ENCODE data around the gene MTG2. TPM values are rescaled to one million over a fixed set of nuclear protein-coding genes. Genes with fewer than 3 reads are reported as not detected.

Gene MTG2
- total and polyA plus RNA-seq, 2 donors from 2014 or later = 36.1 to 45.2 TPM

- intact Hi-C loops (cut with DNase I) = no loop called here
- Histone ChIP-seq H3K27ac (ENCODE audit: low read depth in 2 of 2, low read length in 2 of 2) (no peak overlapping the region), H3K36me3 (ENCODE audit: control insufficient read depth in 2 of 3, insufficient read depth in 3 of 3, low read length in 3 of 3) (no peaks in the 10 kb centered on the region), H3K4me3 (ENCODE audit: low read length in 3 of 3) (no peak overlapping the region), H3K9me3 (ENCODE audit: control insufficient read depth in 2 of 3, insufficient read depth in 1 of 3, low read length in 3 of 3) (no peaks in the 10 kb centered on the region), H3K27me3 (ENCODE audit: control insufficient read depth, insufficient read depth, low read length) (no peaks in the 10 kb centered on the region), H3K4me1 (ENCODE audit: control insufficient read depth in 2 of 3, insufficient read depth in 2 of 3, low read depth in 1 of 3, low read length in 3 of 3) (no peaks in the 10 kb centered on the region), H3K9ac (ENCODE audit: low read length in 3 of 3) (no peak overlapping the region)
- DNase-seq (no peak), FAIRE-seq (no peak)
- TF ChIP-seq CTCF (IDR thresholded peaks at IDR 0.05; ENCODE audit: borderline replicate concordance, extremely low read depth, insufficient read depth) = no peak
Measured at GRCh38 chr20:62227977-62228958, 45.4 kb downstream of the MTG2 start.

- H3K4me3 ChIP-seq (ENCODE audit: low read length in 3 of 3) = no peak overlapping the region
- no peaks in the 10 kb centered on the region for H3K9me3 ChIP-seq (ENCODE audit: control insufficient read depth in 2 of 3, insufficient read depth in 1 of 3, low read length in 3 of 3)
- H3K27ac ChIP-seq (ENCODE audit: low read depth in 2 of 2, low read length in 2 of 2) = no peak overlapping the region
- H3K27me3 ChIP-seq (ENCODE audit: control insufficient read depth, insufficient read depth, low read length) = no peaks in the 10 kb centered on the region
- H3K9ac ChIP-seq (ENCODE audit: low read length in 3 of 3) = no peak overlapping the region
- intact Hi-C loops (cut with DNase I) = no loop called here
- TF ChIP-seq CTCF (IDR thresholded peaks at IDR 0.05; ENCODE audit: borderline replicate concordance, extremely low read depth, insufficient read depth) = no peak
- H3K4me1 ChIP-seq (ENCODE audit: control insufficient read depth in 2 of 3, insufficient read depth in 2 of 3, low read depth in 1 of 3, low read length in 3 of 3) = no peaks in the 10 kb centered on the region
- DNase-seq (no peak), FAIRE-seq (no peak)
- no peaks in the 10 kb centered on the region for H3K36me3 ChIP-seq (ENCODE audit: control insufficient read depth in 2 of 3, insufficient read depth in 3 of 3, low read length in 3 of 3)
Measured at GRCh38 chr20:62228982-62229545, 46.2 kb downstream of the MTG2 start.

DNA sequence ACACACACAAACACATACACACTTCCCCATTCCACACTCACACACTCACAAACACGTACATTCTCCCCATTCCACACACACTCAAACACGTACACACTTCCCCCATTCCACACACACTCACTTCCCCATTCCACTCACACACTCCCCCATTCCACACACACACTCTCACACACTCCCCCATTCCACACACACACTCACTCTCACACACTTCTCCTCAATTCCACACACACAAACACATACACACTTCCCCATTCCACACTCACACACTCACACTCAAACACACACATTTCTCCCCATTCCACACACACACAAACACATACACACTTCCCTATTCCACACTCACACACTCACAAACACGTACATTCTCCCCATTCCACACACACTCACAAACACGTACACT is 46.8 kb downstream of the MTG2 start:
- no peak for FAIRE-seq
- intact Hi-C loops (cut with DNase I) = no loop called here
- Histone ChIP-seq H3K9me3 (ENCODE audit: control insufficient read depth in 2 of 3, insufficient read depth in 1 of 3, low read length in 3 of 3) (no peaks in the 10 kb centered on the region), H3K4me3 (ENCODE audit: low read length in 3 of 3) (no peak overlapping the region), H3K4me1 (ENCODE audit: control insufficient read depth in 2 of 3, insufficient read depth in 2 of 3, low read depth in 1 of 3, low read length in 3 of 3) (no peaks in the 10 kb centered on the region), H3K27ac (ENCODE audit: low read depth in 2 of 2, low read length in 2 of 2) (no peak overlapping the region), H3K9ac (ENCODE audit: low read length in 3 of 3) (no peak overlapping the region), H3K36me3 (ENCODE audit: control insufficient read depth in 2 of 3, insufficient read depth in 3 of 3, low read length in 3 of 3) (no peaks in the 10 kb centered on the region), H3K27me3 (ENCODE audit: control insufficient read depth, insufficient read depth, low read length) (no peaks in the 10 kb centered on the region)
- TF ChIP-seq CTCF (IDR thresholded peaks at IDR 0.05; ENCODE audit: borderline replicate concordance, extremely low read depth, insufficient read depth) = no peak
- no peak for DNase-seq

All from kidney (tissue), 14 donors.